Transverse colon (tissue), 4 donors: ENCODE measurements around the gene IFIH1. TPM values are rescaled to one million over a fixed set of nuclear protein-coding genes. Genes with fewer than 3 reads are reported as not detected.

ENCODE experiments used
- DNase-seq: peaks from one replicate; pipeline ENCODE4 v3.0.0-alpha.2; 2019
- H3K27ac ChIP-seq, 4 donors: fragments of 200-600 bp; sonication (generic); 2 replicates each; pipeline ENCODE4 v1.5.1; 2016 to 2018; ENCODE audit warnings: inconsistent platforms in 4 of 4
- H3K27me3 ChIP-seq: fragments of 200-600 bp; sonication (generic); 2 replicates; pipeline ENCODE4 v1.5.1; 2017; ENCODE audit warnings: inconsistent platforms
- H3K36me3 ChIP-seq, 4 donors: fragments of 200-600 bp; sonication (generic); 2 replicates each; pipeline ENCODE4 v1.5.1; 2017 to 2019; ENCODE audit warnings: inconsistent platforms in 4 of 4
- H3K4me1 ChIP-seq, 4 donors: fragments of 200-600 bp; sonication (generic); 2 replicates each; pipeline ENCODE4 v1.5.1; 2017 to 2020; ENCODE audit warnings: inconsistent platforms in 4 of 4
- H3K4me3 ChIP-seq, 4 donors: fragments of 200-600 bp; sonication (generic); 1 replicate in 1 of 4; 2 replicates in 3 of 4; pipeline versions ENCODE4 v1.5.1 to v1.6.1; 2017 to 2019; ENCODE audit warnings: inconsistent platforms in 4 of 4
- H3K9me3 ChIP-seq, 2 donors: fragments of 200-600 bp; sonication (generic); 2 replicates each; pipeline ENCODE4 v1.5.1; 2017 to 2019; ENCODE audit warnings: inconsistent platforms in 2 of 2
- CTCF ChIP-seq, 5 experiments: fragments of 200-600 bp in 3 of 5; fragments of 450-650 bp in 2 of 5; sonication (generic) in 3 of 5; IDR thresholded peaks; 1 replicate in 2 of 5; 2 replicates in 3 of 5; pipeline ENCODE4 v1.5.1; 2016 to 2017; ENCODE audit warnings: antibody characterized with exemption in 5 of 5, inconsistent platforms in 3 of 5, mild to moderate bottlenecking in 2 of 5, moderate library complexity in 1 of 5
- EP300 ChIP-seq: sonication (generic); formaldehyde crosslinking; IDR thresholded peaks from one replicate; pipeline ENCODE4 v1.6.1; 2017; ENCODE audit warnings: antibody characterized with exemption, low read depth
- POLR2A ChIP-seq: fragments of 450-650 bp; IDR thresholded peaks from one replicate; pipeline ENCODE4 v1.6.1; 2016; ENCODE audit warnings: antibody characterized with exemption, mild to moderate bottlenecking, moderate library complexity
- POLR2AphosphoS5 ChIP-seq, 3 donors: sonication (generic); formaldehyde crosslinking; IDR thresholded peaks; one replicate each; pipeline ENCODE4 v1.6.1; 2016; ENCODE audit warnings: antibody characterized with exemption in 3 of 3
- WGBS, 2 donors: methylation state at CpG; one replicate each; pipeline ENCODE4 v1.1.5; 2018; ENCODE audit warnings: low coverage in 1 of 2; 5-methylcytosine and 5-hydroxymethylcytosine counted together
- in situ Hi-C, 4 donors: fragments of 200-750 bp; cut with MboI; loops; one replicate each; pipeline versions ENCODE4 v1.15.0 to v1.15.1; 2017; ENCODE audit warnings: low sequenced_read_pairs in 3 of 4, low pct_ligation_motif_present in 1 of 4, low pct_unique_long_range_greater_than_20kb in 1 of 4
- intact Hi-C: fragments of 100-400 bp; cut with DNase I; formaldehyde crosslinking; loops from one replicate; pipeline ENCODE4 v1.15.1; 2023; ENCODE audit warnings: low total_unique reads
- total RNA-seq, 4 donors: library from RNA; depleted of rRNA; stranded (reverse); fragments of >200 nt; gene quantifications; one replicate each; pipeline ENCODE4 v1.1.0, GENCODE V29; 2016

IFIH1 gene
- total RNA-seq, 4 donors from 2014 or later: 23.1 to 133 (median 29.5) TPM

GRCh38 chr2:162234620-162235462 is 83.6 kb downstream of the IFIH1 start:
- no peaks in the 10 kb centered on the region for H3K36me3 ChIP-seq
- no peak overlapping the region for H3K27ac ChIP-seq
- TF ChIP-seq POLR2AphosphoS5 (IDR thresholded peaks at IDR 0.05) (no peak), CTCF (IDR thresholded peaks at IDR 0.05) (no peak), POLR2A (no peak)
- H3K9me3 ChIP-seq: no peaks in the 10 kb centered on the region
- intact Hi-C loops (no loop called here), in situ Hi-C loops (no loop called here)
- H3K4me3 ChIP-seq: no peak overlapping the region
- H3K27me3 ChIP-seq: no peaks in the 10 kb centered on the region
- DNase-seq: no peak
- H3K4me1 ChIP-seq: no peaks in the 10 kb centered on the region
- WGBS, 2 donors: 71 to 94% methylated on average over 1 to 17 of the region's 38 CpGs

GRCh38 chr2:162233197-162233596 is 85.3 kb downstream of the IFIH1 start:
- no peaks in the 10 kb centered on the region for H3K9me3 ChIP-seq
- no peak for DNase-seq
- in situ Hi-C loops (no loop called here), intact Hi-C loops (no loop called here)
- no peaks in the 10 kb centered on the region for H3K27me3 ChIP-seq
- H3K36me3 ChIP-seq: no peaks in the 10 kb centered on the region
- TF ChIP-seq CTCF (IDR thresholded peaks at IDR 0.05): no peak
- TF ChIP-seq POLR2A: no peak
- TF ChIP-seq EP300: no peak
- TF ChIP-seq POLR2AphosphoS5 (IDR thresholded peaks at IDR 0.05): no peak
- no peaks in the 10 kb centered on the region for H3K4me1 ChIP-seq
- H3K4me3 ChIP-seq: no peak overlapping the region
- WGBS, 2 donors: 63 to 71% methylated on average over 1 of the region's 1 CpG
- no peak overlapping the region for H3K27ac ChIP-seq

GRCh38 chr2:162232671-162233070 is 85.8 kb downstream of the IFIH1 start:
- intact Hi-C loops: no loop called here

GRCh38 chr2:162232027-162232426 is 86.5 kb downstream of the IFIH1 start:
- no peak for TF ChIP-seq EP300
- no peak for DNase-seq
- H3K36me3 ChIP-seq: no peaks in the 10 kb centered on the region
- H3K9me3 ChIP-seq: no peaks in the 10 kb centered on the region
- intact Hi-C loops (no loop called here), in situ Hi-C loops (no loop called here)
- H3K27me3 ChIP-seq: no peaks in the 10 kb centered on the region
- H3K27ac ChIP-seq: no peak overlapping the region
- no peak overlapping the region for H3K4me3 ChIP-seq
- WGBS, 2 donors: 86% methylated on average over 2 of the region's 2 CpGs; no CpG with 5 or more reads in 1 of the 2 donors
- no peaks in the 10 kb centered on the region for H3K4me1 ChIP-seq

More at GRCh38 chr2:162232671-162233070, 85.8 kb downstream of the IFIH1 start:
- DNase-seq: no peak
- 70 to 75% methylated on average over 2 of the region's 2 CpGs for WGBS, 2 donors
- H3K4me3 ChIP-seq: no peak overlapping the region
- TF ChIP-seq EP300 (no peak), POLR2AphosphoS5 (IDR thresholded peaks at IDR 0.05) (no peak), CTCF (IDR thresholded peaks at IDR 0.05) (no peak), POLR2A (no peak)
- H3K4me1 ChIP-seq: no peaks in the 10 kb centered on the region
- in situ Hi-C loops: no loop called here
- H3K36me3 ChIP-seq: no peaks in the 10 kb centered on the region
- no peaks in the 10 kb centered on the region for H3K27me3 ChIP-seq
- H3K9me3 ChIP-seq: no peaks in the 10 kb centered on the region
- no peak overlapping the region for H3K27ac ChIP-seq
